H1 (cell line): Measurements from ENCODE around the gene GMPR2.

Experiments
- ASH2L ChIP-seq: fragments of 200-600, 300-600 bp; sonication (generic); IDR thresholded peaks from one replicate; pipeline ENCODE4 v1.7.1; 2017; ENCODE audit warnings: low read length
- CREB1 ChIP-seq: IDR thresholded peaks from 2 replicates; pipeline ENCODE4 v1.6.1; 2012; ENCODE audit warnings: inconsistent platforms
- PHF8 ChIP-seq: fragments of 200-600 bp; sonication (generic); conservative IDR thresholded peaks from 2 replicates; pipeline ENCODE4 v1.7.1; 2012; ENCODE audit warnings: low read depth, mild to moderate bottlenecking, inconsistent platforms, low read length, moderate library complexity
- POLR2A ChIP-seq, 2 experiments: IDR thresholded peaks; 1 replicate in 1 of 2; 2 replicates in 1 of 2; pipeline ENCODE4 v1.6.1; 2011; ENCODE audit warnings: low read depth in 2 of 2, low read length in 2 of 2, mild to moderate bottlenecking in 2 of 2; ENCODE audit errors: control extremely low read depth in 1 of 2
- TAF1 ChIP-seq: IDR thresholded peaks from 2 replicates; pipeline ENCODE4 v1.6.1; 2011; ENCODE audit warnings: mild to moderate bottlenecking, low read depth, low read length
- TF ChIP-seq, protein P1 (sequence below): fragments of 300-600 bp; sonication (generic); IDR thresholded peaks from 2 replicates; pipeline ENCODE4 v1.7.1; 2012; ENCODE audit warnings: low read length, moderate library complexity, mild to moderate bottlenecking, inconsistent platforms; ENCODE audit not compliant: insufficient replicate concordance

DNA sequence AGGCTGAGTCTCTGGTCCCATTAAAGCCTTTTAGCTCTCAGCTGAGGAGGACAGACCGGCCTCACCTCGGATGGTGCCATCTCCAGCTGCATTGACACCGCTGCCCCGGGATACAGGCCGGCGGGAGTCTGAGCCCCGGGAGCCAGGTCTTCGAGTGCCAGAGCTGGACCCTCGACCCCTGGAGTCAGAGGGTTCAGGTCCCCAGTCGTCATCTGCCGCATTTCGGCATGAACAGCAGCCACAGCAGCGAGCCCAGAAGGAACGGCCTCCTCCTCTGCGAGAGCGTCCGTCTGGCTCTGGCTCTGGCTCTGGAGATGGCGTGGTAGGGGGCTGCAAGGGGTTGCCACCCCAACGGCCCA is 29.2 kb downstream of the GMPR2 start:
- TF ChIP-seq, protein P1, sequence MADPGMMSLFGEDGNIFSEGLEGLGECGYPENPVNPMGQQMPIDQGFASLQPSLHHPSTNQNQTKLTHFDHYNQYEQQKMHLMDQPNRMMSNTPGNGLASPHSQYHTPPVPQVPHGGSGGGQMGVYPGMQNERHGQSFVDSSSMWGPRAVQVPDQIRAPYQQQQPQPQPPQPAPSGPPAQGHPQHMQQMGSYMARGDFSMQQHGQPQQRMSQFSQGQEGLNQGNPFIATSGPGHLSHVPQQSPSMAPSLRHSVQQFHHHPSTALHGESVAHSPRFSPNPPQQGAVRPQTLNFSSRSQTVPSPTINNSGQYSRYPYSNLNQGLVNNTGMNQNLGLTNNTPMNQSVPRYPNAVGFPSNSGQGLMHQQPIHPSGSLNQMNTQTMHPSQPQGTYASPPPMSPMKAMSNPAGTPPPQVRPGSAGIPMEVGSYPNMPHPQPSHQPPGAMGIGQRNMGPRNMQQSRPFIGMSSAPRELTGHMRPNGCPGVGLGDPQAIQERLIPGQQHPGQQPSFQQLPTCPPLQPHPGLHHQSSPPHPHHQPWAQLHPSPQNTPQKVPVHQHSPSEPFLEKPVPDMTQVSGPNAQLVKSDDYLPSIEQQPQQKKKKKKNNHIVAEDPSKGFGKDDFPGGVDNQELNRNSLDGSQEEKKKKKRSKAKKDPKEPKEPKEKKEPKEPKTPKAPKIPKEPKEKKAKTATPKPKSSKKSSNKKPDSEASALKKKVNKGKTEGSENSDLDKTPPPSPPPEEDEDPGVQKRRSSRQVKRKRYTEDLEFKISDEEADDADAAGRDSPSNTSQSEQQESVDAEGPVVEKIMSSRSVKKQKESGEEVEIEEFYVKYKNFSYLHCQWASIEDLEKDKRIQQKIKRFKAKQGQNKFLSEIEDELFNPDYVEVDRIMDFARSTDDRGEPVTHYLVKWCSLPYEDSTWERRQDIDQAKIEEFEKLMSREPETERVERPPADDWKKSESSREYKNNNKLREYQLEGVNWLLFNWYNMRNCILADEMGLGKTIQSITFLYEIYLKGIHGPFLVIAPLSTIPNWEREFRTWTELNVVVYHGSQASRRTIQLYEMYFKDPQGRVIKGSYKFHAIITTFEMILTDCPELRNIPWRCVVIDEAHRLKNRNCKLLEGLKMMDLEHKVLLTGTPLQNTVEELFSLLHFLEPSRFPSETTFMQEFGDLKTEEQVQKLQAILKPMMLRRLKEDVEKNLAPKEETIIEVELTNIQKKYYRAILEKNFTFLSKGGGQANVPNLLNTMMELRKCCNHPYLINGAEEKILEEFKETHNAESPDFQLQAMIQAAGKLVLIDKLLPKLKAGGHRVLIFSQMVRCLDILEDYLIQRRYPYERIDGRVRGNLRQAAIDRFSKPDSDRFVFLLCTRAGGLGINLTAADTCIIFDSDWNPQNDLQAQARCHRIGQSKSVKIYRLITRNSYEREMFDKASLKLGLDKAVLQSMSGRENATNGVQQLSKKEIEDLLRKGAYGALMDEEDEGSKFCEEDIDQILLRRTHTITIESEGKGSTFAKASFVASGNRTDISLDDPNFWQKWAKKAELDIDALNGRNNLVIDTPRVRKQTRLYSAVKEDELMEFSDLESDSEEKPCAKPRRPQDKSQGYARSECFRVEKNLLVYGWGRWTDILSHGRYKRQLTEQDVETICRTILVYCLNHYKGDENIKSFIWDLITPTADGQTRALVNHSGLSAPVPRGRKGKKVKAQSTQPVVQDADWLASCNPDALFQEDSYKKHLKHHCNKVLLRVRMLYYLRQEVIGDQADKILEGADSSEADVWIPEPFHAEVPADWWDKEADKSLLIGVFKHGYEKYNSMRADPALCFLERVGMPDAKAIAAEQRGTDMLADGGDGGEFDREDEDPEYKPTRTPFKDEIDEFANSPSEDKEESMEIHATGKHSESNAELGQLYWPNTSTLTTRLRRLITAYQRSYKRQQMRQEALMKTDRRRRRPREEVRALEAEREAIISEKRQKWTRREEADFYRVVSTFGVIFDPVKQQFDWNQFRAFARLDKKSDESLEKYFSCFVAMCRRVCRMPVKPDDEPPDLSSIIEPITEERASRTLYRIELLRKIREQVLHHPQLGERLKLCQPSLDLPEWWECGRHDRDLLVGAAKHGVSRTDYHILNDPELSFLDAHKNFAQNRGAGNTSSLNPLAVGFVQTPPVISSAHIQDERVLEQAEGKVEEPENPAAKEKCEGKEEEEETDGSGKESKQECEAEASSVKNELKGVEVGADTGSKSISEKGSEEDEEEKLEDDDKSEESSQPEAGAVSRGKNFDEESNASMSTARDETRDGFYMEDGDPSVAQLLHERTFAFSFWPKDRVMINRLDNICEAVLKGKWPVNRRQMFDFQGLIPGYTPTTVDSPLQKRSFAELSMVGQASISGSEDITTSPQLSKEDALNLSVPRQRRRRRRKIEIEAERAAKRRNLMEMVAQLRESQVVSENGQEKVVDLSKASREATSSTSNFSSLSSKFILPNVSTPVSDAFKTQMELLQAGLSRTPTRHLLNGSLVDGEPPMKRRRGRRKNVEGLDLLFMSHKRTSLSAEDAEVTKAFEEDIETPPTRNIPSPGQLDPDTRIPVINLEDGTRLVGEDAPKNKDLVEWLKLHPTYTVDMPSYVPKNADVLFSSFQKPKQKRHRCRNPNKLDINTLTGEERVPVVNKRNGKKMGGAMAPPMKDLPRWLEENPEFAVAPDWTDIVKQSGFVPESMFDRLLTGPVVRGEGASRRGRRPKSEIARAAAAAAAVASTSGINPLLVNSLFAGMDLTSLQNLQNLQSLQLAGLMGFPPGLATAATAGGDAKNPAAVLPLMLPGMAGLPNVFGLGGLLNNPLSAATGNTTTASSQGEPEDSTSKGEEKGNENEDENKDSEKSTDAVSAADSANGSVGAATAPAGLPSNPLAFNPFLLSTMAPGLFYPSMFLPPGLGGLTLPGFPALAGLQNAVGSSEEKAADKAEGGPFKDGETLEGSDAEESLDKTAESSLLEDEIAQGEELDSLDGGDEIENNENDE: no peak
- TF ChIP-seq POLR2A (IDR thresholded peaks at IDR 0.05; ENCODE audit: control extremely low read depth in 1 of 2, low read depth in 2 of 2, low read length in 2 of 2) (no peak), CREB1 (no peak), PHF8 (no peak), ASH2L (no peak), TAF1 (no peak)
